ENCODE data around the gene NEUROG3. TPM values are rescaled to one million over a fixed set of nuclear protein-coding genes. Genes with fewer than 3 reads are reported as not detected.

Gene NEUROG3
- polyA plus RNA-seq, 3 donors: 0.04 TPM; not detected in 2

DNA sequence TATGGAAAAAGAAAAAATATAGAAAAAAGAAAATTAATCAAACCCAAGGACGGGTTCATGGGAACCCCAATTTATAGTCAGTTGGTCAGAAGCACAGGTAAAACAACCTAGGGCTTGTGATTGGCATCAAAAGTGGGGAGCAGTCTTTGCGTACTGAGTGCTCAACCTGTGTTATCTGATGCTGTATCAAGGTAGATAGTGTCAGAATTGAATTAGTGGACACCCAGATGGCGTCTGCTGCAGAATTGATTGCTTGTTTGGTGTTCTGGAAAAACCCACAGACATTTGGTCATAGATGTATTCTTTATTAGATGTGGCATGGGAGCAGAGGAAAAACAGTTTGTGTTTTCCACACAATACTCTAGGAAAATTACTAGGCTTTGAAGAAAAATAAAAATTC lies 39.6 kb downstream of the NEUROG3 start:
- 51 to 82% (median 76%) methylated on average over 3 of the region's 3 CpGs for WGBS, 3 donors
- H3K27ac ChIP-seq (ENCODE audit: low read depth, low read length): no peak overlapping the region

DNA sequence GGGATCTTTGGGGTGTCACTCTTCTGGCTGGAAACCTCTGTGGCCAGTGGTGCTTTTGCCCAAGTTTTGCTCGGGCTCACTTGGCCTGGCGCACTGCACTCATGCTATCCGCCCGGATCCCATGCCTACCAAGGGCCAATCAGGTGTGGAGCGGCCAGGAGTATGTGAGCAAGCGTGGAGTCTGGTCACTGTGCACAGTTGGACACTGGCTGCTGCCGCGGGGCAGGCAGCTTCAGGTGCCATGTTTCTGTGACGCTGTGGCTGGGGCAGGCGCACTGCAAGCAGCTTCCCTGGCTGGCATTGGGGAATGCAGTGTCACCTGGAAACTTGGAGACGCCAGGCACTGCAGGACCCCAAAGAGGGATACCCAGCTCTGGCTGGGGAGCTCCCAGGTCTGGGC lies 45.3 kb downstream of the NEUROG3 start:
- 92 to 100% (median 96%) methylated on average over 4 to 11 of the region's 11 CpGs for WGBS, 3 donors
- no peak overlapping the region for H3K27ac ChIP-seq (ENCODE audit: low read depth, low read length)

Other genes with a start within 250 kb of the NEUROG3 start
- gene TACR2, start 156.5 kb downstream of the NEUROG3 start, polyA plus RNA-seq: under 1 TPM; 0.34 to 0.85 (median 0.36) TPM
- 100 to 1,000 TPM in 1 of 3 donors, 10 to 100 TPM in 2; 23.9 to 137 (median 25.0) TPM for gene TSPAN15, start 122.0 kb downstream of the NEUROG3 start, polyA plus RNA-seq
- 1 to 10 TPM; 1.1 to 4.6 (median 1.2) TPM for gene FAM241B, start 56.8 kb upstream of the NEUROG3 start, polyA plus RNA-seq
- under 1 TPM; 0.22 to 0.79 (median 0.49) TPM for gene COL13A1, start 228.5 kb upstream of the NEUROG3 start, polyA plus RNA-seq

Measured in adipose tissue (tissue), 3 donors.